Activated naive CD8-positive, alpha-beta T cell treated with anti-CD3 and anti-CD28 coated beads, Interleukin-2, amount 10 ng/mL, durations not matched to agents 7 days and 5 days (primary cell): ENCODE measurements around the gene MLX. TPM values are rescaled to one million over a fixed set of nuclear protein-coding genes. Genes with fewer than 3 reads are reported as not detected.
"Not testable (repeated sequence)": the region's sequence is repeated elsewhere in the genome, so short reads cannot be mapped to it uniquely, and the experiment has no call there.

Experiments used
- ATAC-seq: fragments of 150-1000 bp; cut with Tn5 transposase; one replicate; pipeline ENCODE4 v1.10.0; 2021; ENCODE audit warnings: low read depth, moderate library complexity
- POLR2A ChIA-PET: fragments of 350-600 bp; sonication (Branson Sonifier 250); formaldehyde crosslinking; loops from one replicate; lab custom pipeline; 2021; ENCODE audit warnings: antibody characterized with exemption; lab: Charles Lee
- DNase-seq: peaks from one replicate; pipeline ENCODE4 v3.0.0; 2021
- H3K27ac Mint-ChIP-seq: one replicate; pipeline ENCODE4 v1.8.0; 2022; ENCODE audit warnings: mild to moderate bottlenecking, mixed read lengths
- H3K27me3 Mint-ChIP-seq: one replicate; pipeline ENCODE4 v1.8.0; 2022; ENCODE audit warnings: mild to moderate bottlenecking, moderate library complexity, mixed read lengths
- H3K36me3 Mint-ChIP-seq: one replicate; pipeline ENCODE4 v1.8.0; 2021; ENCODE audit warnings: mild to moderate bottlenecking, mixed read lengths
- H3K4me1 Mint-ChIP-seq: one replicate; pipeline ENCODE4 v1.8.0; 2021; ENCODE audit warnings: mixed read lengths
- H3K4me3 Mint-ChIP-seq: one replicate; pipeline ENCODE4 v1.8.0; 2022; ENCODE audit warnings: mild to moderate bottlenecking, moderate library complexity, mixed read lengths
- H3K9me3 Mint-ChIP-seq: one replicate; pipeline ENCODE4 v1.8.0; 2021; ENCODE audit warnings: mixed read lengths
- total RNA-seq, 2 experiments: library from RNA; stranded (reverse); gene quantifications; one replicate each; pipeline ENCODE4 v1.2.3, GENCODE V29; 2021

MLX gene
- total RNA-seq, 2 experiments from 2014 or later, result 62.9 to 64.9 TPM

GRCh38 chr17:42554250-42555121 is 12.4 kb upstream of the MLX start:
- Mint-ChIP-seq H3K36me3 (peaks cover 1% of the 10 kb centered on the region), H3K4me1 (peaks cover 14% of the 10 kb centered on the region), H3K27ac (peak overlapping the region; percentile 94), H3K9me3 (no peaks in the 10 kb centered on the region), H3K27me3 (no peaks in the 10 kb centered on the region), H3K4me3 (peak overlapping the region; percentile 94)
- peak; percentile 92 for ATAC-seq
- peak; percentile 87 for DNase-seq
- POLR2A ChIA-PET, result interaction anchor here (0.6 to 2.8 kb wide), 12 partner anchors 9 to 443 kb away, joined by 3 to 21 read pairs (median 4); partner anchors contain the start of genes MLX, NAGLU, PLEKHH3 and PSMC3IP

- H3K9me3 Mint-ChIP-seq, result no peaks in the 10 kb centered on the region
- H3K36me3 Mint-ChIP-seq, result peaks cover 1% of the 10 kb centered on the region
- DNase-seq, result no peak
- peak overlapping the region; percentile 94 for H3K4me3 Mint-ChIP-seq
- POLR2A ChIA-PET, result interaction anchor here (0.6 to 2.8 kb wide), 11 partner anchors 8 to 443 kb away, joined by 3 to 21 read pairs (median 4); partner anchors contain the start of genes MLX, NAGLU, PLEKHH3 and PSMC3IP
- no peak for ATAC-seq
- peaks cover 16% of the 10 kb centered on the region for H3K4me1 Mint-ChIP-seq
- peak overlapping the region; percentile 94 for H3K27ac Mint-ChIP-seq
- H3K27me3 Mint-ChIP-seq, result no peaks in the 10 kb centered on the region
Measured at GRCh38 chr17:42555122-42555622, 11.7 kb upstream of the MLX start.

- DNase-seq, H3K36me3 Mint-ChIP-seq, H3K9me3 Mint-ChIP-seq, H3K27ac Mint-ChIP-seq, ATAC-seq, POLR2A ChIA-PET, H3K27me3 Mint-ChIP-seq: not testable (repeated sequence)
- Mint-ChIP-seq H3K4me3 (peak overlapping the region; percentile 94), H3K4me1 (peaks cover 18% of the 10 kb centered on the region)
Measured at GRCh38 chr17:42555961-42556617, 10.8 kb upstream of the MLX start.

GRCh38 chr17:42559075-42559474 is 7.8 kb upstream of the MLX start:
- Mint-ChIP-seq H3K27ac (no peak overlapping the region), H3K27me3 (no peaks in the 10 kb centered on the region), H3K4me1 (peaks cover 30% of the 10 kb centered on the region), H3K4me3 (no peak overlapping the region), H3K36me3 (peaks cover 6% of the 10 kb centered on the region), H3K9me3 (no peaks in the 10 kb centered on the region)
- POLR2A ChIA-PET, result interaction anchor here (0.8 to 0.9 kb wide), 2 partner anchors 18 to 23 kb away, joined by 3 read pairs; partner anchors contain the start of gene NAGLU
- DNase-seq, result no peak
- no peak for ATAC-seq

DNA sequence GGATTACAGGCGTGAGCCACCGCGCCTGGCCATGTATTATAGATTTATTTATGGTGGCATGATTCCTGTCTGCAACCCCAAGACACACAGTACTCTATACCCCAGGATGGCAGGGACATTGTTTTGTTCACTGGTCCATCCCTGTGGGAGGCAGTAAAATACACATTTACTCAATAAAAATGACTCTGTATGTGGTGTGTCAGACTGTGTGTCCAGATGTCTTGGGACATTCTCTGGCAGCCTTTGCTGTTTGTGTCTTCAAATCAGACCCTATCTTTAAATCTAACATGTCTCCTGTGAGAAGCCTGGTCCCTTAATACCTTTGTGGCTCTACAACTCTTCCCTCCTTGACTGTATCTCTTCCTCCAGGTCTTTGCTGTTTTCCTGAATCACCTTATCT is 6.7 kb upstream of the MLX start:
- Mint-ChIP-seq H3K4me3 (peak overlapping the region; percentile 62), H3K4me1 (peaks cover 33% of the 10 kb centered on the region), H3K27me3 (no peaks in the 10 kb centered on the region), H3K9me3 (no peaks in the 10 kb centered on the region), H3K36me3 (peaks cover 4% of the 10 kb centered on the region), H3K27ac (no peak overlapping the region)
- ATAC-seq, result no peak
- POLR2A ChIA-PET, result interaction anchor here (0.6 to 0.9 kb wide), 2 partner anchors 19 to 21 kb away, joined by 3 to 7 read pairs; no protein-coding TSS in a partner anchor
- DNase-seq, result no peak

DNA sequence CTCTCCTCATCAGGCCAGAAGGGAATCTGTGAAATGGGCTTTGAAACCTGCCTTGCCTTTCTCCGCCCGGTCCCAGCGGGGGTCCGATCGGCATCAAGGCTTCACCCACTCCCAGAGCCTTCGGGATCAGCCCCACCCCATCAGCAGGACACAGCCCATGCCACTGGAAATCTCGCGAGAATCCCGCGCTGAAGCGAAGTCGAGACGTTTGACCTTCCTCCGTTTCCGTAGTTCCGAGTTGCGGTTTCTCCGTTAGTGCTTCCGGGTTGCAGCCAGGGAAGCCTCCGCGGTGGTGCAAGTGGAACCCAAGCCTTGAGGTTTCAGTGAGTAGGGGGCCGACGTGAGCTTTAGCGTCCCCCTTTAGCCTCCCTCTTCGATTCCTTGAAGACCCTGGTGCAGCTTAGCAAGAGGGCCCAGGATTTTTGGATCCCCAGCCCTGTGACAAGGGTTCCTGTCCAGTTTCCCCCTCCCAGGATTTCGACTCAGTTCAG is 5.0 kb upstream of the MLX start, which contains the start of gene COASY:
TSS of gene COASY (plus strand) at position 252 of the 491 bp plus-strand sequence. CDS start 475 bp downstream, outside the sequence.
- POLR2A ChIA-PET, result interaction anchor here (2.2 kb wide), 1 partner anchor 16 kb away, joined by 7 read pairs; the partner anchor contains the start of gene PSMC3IP
- Mint-ChIP-seq H3K4me3 (peak within 1 kb of the TSS; percentile 92), H3K4me1 (peaks cover 34% of the 10 kb centered on the region), H3K27ac (peak within 1 kb of the TSS; percentile 93), H3K9me3 (no peaks in the 10 kb centered on the region), H3K36me3 (peaks cover 7% of the 10 kb centered on the region), H3K27me3 (no peaks in the 10 kb centered on the region)
- DNase-seq (peak; percentile 93), ATAC-seq (peak; percentile 61)

DNA sequence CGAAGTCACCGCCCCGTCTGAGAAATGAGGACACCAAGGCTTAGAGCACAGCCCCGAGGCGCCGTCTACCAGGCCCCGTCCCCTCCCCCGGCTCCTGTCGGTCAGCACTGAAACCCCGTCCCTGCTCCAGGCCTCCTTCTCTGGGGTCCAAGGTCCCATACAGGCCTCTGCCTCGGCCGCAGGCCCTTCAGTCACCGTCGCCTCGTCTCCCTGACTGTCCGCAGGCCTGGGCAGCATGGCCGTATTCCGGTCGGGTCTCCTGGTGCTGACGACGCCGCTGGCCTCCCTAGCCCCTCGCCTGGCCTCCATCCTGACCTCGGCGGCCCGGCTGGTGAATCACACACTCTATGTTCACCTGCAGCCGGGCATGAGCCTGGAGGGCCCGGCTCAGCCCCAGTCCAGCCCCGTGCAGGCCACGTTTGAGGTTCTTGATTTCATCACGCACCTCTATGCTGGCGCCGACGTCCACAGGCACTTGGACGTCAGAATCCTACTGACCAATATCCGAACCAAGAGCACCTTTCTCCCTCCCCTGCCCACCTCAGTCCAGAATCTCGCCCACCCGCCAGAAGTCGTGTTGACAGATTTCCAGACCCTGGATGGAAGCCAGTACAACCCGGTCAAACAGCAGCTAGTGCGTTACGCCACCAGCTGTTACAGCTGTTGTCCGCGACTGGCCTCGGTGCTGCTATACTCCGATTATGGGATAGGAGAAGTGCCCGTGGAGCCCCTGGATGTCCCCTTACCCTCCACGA is 4.3 kb upstream of the MLX start:
- H3K27me3 Mint-ChIP-seq, result no peaks in the 10 kb centered on the region
- DNase-seq (no peak), ATAC-seq (peak; percentile 7)
- H3K4me3 Mint-ChIP-seq, result peak overlapping the region; percentile 92
- POLR2A ChIA-PET, result interaction anchor here (0.5 to 2.2 kb wide), 3 partner anchors 13 to 237 kb away, joined by 3 to 7 read pairs (median 6); partner anchors contain the start of gene PSMC3IP
- H3K27ac Mint-ChIP-seq, result peak overlapping the region; percentile 93
- H3K9me3 Mint-ChIP-seq, result no peaks in the 10 kb centered on the region
- peaks cover 32% of the 10 kb centered on the region for H3K4me1 Mint-ChIP-seq
- H3K36me3 Mint-ChIP-seq, result peaks cover 9% of the 10 kb centered on the region

DNA sequence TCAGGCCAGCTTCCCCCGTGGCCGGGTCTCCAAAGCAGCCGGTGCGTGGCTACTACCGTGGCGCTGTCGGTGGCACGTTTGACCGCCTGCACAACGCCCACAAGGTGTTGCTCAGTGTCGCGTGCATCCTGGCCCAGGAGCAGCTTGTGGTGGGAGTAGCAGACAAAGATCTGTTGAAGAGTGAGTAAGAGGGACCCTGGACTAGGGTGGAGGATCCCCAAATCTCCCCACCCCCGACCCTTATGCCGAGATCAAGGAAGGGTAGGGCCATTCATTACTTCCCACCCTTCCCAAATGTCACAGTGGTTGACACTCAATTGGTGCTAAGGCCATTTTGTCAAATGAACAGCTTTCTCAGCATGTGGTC is 3.8 kb upstream of the MLX start:
- peaks cover 13% of the 10 kb centered on the region for H3K36me3 Mint-ChIP-seq
- ATAC-seq, result no peak
- no peaks in the 10 kb centered on the region for H3K9me3 Mint-ChIP-seq
- peak overlapping the region; percentile 92 for H3K4me3 Mint-ChIP-seq
- H3K27ac Mint-ChIP-seq, result peak overlapping the region; percentile 93
- H3K4me1 Mint-ChIP-seq, result peaks cover 36% of the 10 kb centered on the region
- H3K27me3 Mint-ChIP-seq, result no peaks in the 10 kb centered on the region
- no peak for DNase-seq
- POLR2A ChIA-PET, result interaction anchor here (0.5 to 2.2 kb wide), 4 partner anchors 9 to 237 kb away, joined by 3 to 7 read pairs (median 4); partner anchors contain the start of gene PSMC3IP

DNA sequence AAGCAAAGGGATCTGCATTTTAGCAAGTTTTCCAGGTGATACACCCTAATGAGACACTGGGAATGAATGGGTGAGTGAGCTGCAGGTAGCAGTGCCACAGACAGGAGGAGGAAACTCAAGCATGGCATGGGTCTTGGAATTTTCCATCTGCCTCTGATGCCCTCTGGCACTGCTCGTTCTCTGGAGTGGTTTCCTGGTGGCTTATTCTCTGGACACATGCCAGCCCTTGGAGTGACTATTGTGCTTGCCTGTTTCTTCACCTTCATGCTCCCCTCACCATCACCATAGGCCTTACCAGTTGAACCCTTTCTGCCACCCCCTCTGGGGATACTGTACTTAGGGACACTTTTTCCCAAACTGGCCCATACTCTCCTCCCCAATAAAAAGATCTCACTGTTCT is 3.4 kb upstream of the MLX start:
- POLR2A ChIA-PET, result interaction anchor here (0.5 to 2.2 kb wide), 4 partner anchors 9 to 236 kb away, joined by 3 to 7 read pairs (median 4); partner anchors contain the start of gene PSMC3IP
- Mint-ChIP-seq H3K9me3 (no peaks in the 10 kb centered on the region), H3K27ac (peak overlapping the region; percentile 79), H3K27me3 (no peaks in the 10 kb centered on the region), H3K4me3 (peak overlapping the region; percentile 59), H3K36me3 (peaks cover 13% of the 10 kb centered on the region), H3K4me1 (peaks cover 38% of the 10 kb centered on the region)
- DNase-seq, result no peak
- ATAC-seq, result no peak

- Mint-ChIP-seq H3K4me3 (peak overlapping the region; percentile 59), H3K9me3 (no peaks in the 10 kb centered on the region), H3K4me1 (peaks cover 40% of the 10 kb centered on the region), H3K27me3 (no peaks in the 10 kb centered on the region), H3K27ac (peak overlapping the region; percentile 79), H3K36me3 (peaks cover 15% of the 10 kb centered on the region)
- ATAC-seq, result no peak
- DNase-seq, result no peak
- POLR2A ChIA-PET, result interaction anchor here (0.5 to 6.2 kb wide), 4 partner anchors 10 to 44 kb away, joined by 3 to 56 read pairs (median 7); partner anchors contain the start of gene PSMC3IP
Measured at GRCh38 chr17:42563950-42564349, 3.0 kb upstream of the MLX start.

- ATAC-seq, result no peak
- Mint-ChIP-seq H3K36me3 (peaks cover 15% of the 10 kb centered on the region), H3K27me3 (no peaks in the 10 kb centered on the region), H3K4me1 (peaks cover 40% of the 10 kb centered on the region), H3K9me3 (no peaks in the 10 kb centered on the region), H3K4me3 (peak overlapping the region; percentile 32), H3K27ac (no peak overlapping the region)
- POLR2A ChIA-PET, result interaction anchor here (0.5 to 6.2 kb wide), 3 partner anchors 12 to 43 kb away, joined by 3 to 56 read pairs (median 7); partner anchors contain the start of gene PSMC3IP
- no peak for DNase-seq
Measured at GRCh38 chr17:42564815-42565522, 1.9 kb upstream of the MLX start.
